ENCODE data around the gene GDE1. TPM values are rescaled to one million over a fixed set of nuclear protein-coding genes. Genes with fewer than 3 reads are reported as not detected.

The GDE1 gene
- total RNA-seq, 2 donors from 2014 or later = 67.8 to 92.1 TPM

GRCh38 chr16:19497176-19497575 is 24.7 kb downstream of the GDE1 start:
- intact Hi-C loops (cut with DNase I) = loop anchor here (10.0 kb wide), 1 partner anchor 102 kb away; no protein-coding TSS in a partner anchor
- 82% methylated on average over 5 of the region's 5 CpGs for WGBS
- H3K27ac ChIP-seq = no peak overlapping the region
- no peak for TF ChIP-seq POLR2A (IDR thresholded peaks at IDR 0.05)
- no peak for TF ChIP-seq CTCF (IDR thresholded peaks at IDR 0.05)
- no peak for TF ChIP-seq POLR2AphosphoS5 (IDR thresholded peaks at IDR 0.05)
- H3K4me3 ChIP-seq = no peak overlapping the region
- no peaks in the 10 kb centered on the region for H3K4me1 ChIP-seq (replicated peaks)
- DNase-seq (ENCODE audit: low spot score) = no peak
- no peaks in the 10 kb centered on the region for H3K27me3 ChIP-seq (replicated peaks; ENCODE audit: insufficient read depth)
- H3K36me3 ChIP-seq = peaks cover 0 to 5% of the 10 kb centered on the region in 2 donors
- no peaks in the 10 kb centered on the region for H3K9me3 ChIP-seq

DNA sequence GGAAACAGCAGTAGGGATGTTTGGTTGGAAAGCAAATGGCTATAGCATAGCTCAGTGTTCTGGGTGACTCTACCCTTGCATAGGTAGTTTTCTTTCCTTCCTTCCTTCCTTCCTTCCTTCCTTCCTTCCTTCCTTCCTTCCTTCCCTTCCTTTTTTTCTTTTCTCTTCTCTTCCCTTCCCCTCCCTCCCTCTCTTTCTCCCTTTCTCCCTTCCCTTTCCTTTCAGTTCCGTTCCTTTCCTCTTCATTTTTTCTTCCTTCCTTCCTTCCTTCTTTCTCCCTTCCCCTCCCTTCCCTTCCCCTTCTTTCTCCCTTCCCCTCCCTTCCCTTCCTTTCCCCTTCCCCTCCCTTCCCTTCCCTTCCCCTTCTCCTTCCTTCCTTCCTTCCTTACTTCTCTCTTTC is 31.3 kb downstream of the GDE1 start:
- Histone ChIP-seq H3K27me3 (replicated peaks; ENCODE audit: insufficient read depth) (no peaks in the 10 kb centered on the region), H3K9me3 (no peaks in the 10 kb centered on the region), H3K36me3 (no peaks in the 10 kb centered on the region), H3K4me1 (replicated peaks) (no peaks in the 10 kb centered on the region), H3K27ac (no peak overlapping the region), H3K4me3 (no peak overlapping the region)
- WGBS = 83% methylated on average over 1 of the region's 1 CpG
- no peak for DNase-seq (ENCODE audit: low spot score)
- intact Hi-C loops (cut with DNase I) = loop anchor here (10.0 kb wide), 1 partner anchor 96 kb away; no protein-coding TSS in a partner anchor
- TF ChIP-seq POLR2AphosphoS5 (IDR thresholded peaks at IDR 0.05) = no peak
- no peak for TF ChIP-seq POLR2A (IDR thresholded peaks at IDR 0.05)
- no peak for TF ChIP-seq CTCF (IDR thresholded peaks at IDR 0.05)

DNA sequence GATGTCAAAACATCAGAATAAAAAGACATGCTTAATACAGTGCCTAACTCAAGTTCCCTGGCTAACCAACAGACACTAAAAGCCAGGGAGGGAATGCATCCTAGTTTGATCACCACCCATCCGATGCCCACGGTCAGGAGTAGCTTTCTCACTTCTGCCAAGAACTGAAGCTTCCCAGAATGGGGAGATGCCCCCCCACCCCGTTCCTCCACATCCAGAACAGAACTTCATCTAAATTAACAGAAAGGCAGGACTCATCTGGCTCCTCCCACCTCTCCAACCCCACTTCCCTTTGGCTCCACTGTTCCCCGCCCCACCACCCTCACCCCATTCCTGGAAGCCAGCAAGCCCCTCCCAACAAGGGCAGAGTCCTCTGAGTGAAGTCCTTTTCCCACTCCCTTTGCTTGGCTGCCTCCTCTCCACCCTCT is 33.7 kb downstream of the GDE1 start:
- WGBS = 76% methylated on average over 4 of the region's 4 CpGs

GRCh38 chr16:19486750-19487325 is 35.1 kb downstream of the GDE1 start:
- 93% methylated on average over 10 of the region's 10 CpGs for WGBS
- Histone ChIP-seq H3K27ac (no peak overlapping the region), H3K4me3 (no peak overlapping the region), H3K4me1 (replicated peaks) (no peaks in the 10 kb centered on the region), H3K27me3 (replicated peaks; ENCODE audit: insufficient read depth) (no peaks in the 10 kb centered on the region), H3K36me3 (no peaks in the 10 kb centered on the region), H3K9me3 (no peaks in the 10 kb centered on the region)
- TF ChIP-seq POLR2A (IDR thresholded peaks at IDR 0.05) (no peak), CTCF (IDR thresholded peaks at IDR 0.05) (no peak), POLR2AphosphoS5 (IDR thresholded peaks at IDR 0.05) (no peak)
- intact Hi-C loops (cut with DNase I) = no loop called here
- no peak for DNase-seq (ENCODE audit: low spot score)

More for the DNA sequence above, 33.7 kb downstream of the GDE1 start:
- no peaks in the 10 kb centered on the region for H3K27me3 ChIP-seq (replicated peaks; ENCODE audit: insufficient read depth)
- DNase-seq (ENCODE audit: low spot score) = no peak
- H3K4me1 ChIP-seq (replicated peaks) = no peaks in the 10 kb centered on the region
- H3K27ac ChIP-seq = no peak overlapping the region
- no peaks in the 10 kb centered on the region for H3K9me3 ChIP-seq
- intact Hi-C loops (cut with DNase I) = no loop called here
- TF ChIP-seq CTCF (IDR thresholded peaks at IDR 0.05) = no peak
- no peak for TF ChIP-seq POLR2AphosphoS5 (IDR thresholded peaks at IDR 0.05)
- TF ChIP-seq POLR2A (IDR thresholded peaks at IDR 0.05) = no peak
- no peaks in the 10 kb centered on the region for H3K36me3 ChIP-seq
- H3K4me3 ChIP-seq = no peak overlapping the region

DNA sequence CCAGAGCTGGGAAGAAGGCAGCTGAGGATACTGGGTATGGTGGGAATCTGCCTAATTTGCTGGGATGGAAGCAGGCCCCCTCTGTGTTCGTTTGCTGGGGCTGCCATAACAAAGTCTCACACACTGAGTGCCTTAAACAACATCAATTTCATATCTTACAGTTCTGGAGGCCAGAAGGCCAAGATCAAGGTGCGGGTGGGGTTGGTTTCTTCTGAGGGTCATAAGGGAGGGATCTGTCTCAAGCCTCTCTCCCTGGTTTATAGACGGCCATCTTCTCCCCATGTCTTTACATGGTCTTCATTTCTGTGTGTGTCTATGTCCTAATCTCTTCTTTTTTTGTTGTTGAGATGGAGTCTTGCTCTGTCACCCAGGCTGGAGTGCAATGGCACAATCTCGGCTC is 35.8 kb downstream of the GDE1 start:
- H3K36me3 ChIP-seq = no peaks in the 10 kb centered on the region
- H3K27me3 ChIP-seq (replicated peaks; ENCODE audit: insufficient read depth) = no peaks in the 10 kb centered on the region
- no peak overlapping the region for H3K27ac ChIP-seq
- no peak overlapping the region for H3K4me3 ChIP-seq
- DNase-seq (ENCODE audit: low spot score) = no peak
- intact Hi-C loops (cut with DNase I) = no loop called here
- TF ChIP-seq CTCF (IDR thresholded peaks at IDR 0.05) (no peak), POLR2A (IDR thresholded peaks at IDR 0.05) (no peak), POLR2AphosphoS5 (IDR thresholded peaks at IDR 0.05) (no peak)
- H3K4me1 ChIP-seq (replicated peaks) = no peaks in the 10 kb centered on the region
- H3K9me3 ChIP-seq = no peaks in the 10 kb centered on the region
- WGBS = 90% methylated on average over 4 of the region's 4 CpGs

All from prostate gland (tissue), 2 donors.